PC-3 (cell line): Measurements from ENCODE around the gene AIM2.

Experiments used
- EZH2 ChIP-seq: fragments of 300-600 bp; sonication (generic); IDR thresholded peaks from one replicate; pipeline ENCODE4 v1.6.1; 2017; ENCODE audit warnings: antibody characterized with exemption, mild to moderate bottlenecking, low read length; ENCODE audit not compliant: unreplicated experiment
- EZH2phosphoT487 ChIP-seq: fragments of 300-600 bp; sonication (generic); IDR thresholded peaks from 2 replicates; pipeline ENCODE4 v1.6.1; 2018; ENCODE audit warnings: mild to moderate bottlenecking, antibody characterized with exemption, low read length, borderline replicate concordance
- TF ChIP-seq, protein P1 (sequence below): fragments of 300-600 bp; sonication (generic); conservative IDR thresholded peaks from 2 replicates; pipeline ENCODE4 v1.5.1; 2017; ENCODE audit warnings: antibody characterized with exemption, low read depth, mild to moderate bottlenecking, low read length

DNA sequence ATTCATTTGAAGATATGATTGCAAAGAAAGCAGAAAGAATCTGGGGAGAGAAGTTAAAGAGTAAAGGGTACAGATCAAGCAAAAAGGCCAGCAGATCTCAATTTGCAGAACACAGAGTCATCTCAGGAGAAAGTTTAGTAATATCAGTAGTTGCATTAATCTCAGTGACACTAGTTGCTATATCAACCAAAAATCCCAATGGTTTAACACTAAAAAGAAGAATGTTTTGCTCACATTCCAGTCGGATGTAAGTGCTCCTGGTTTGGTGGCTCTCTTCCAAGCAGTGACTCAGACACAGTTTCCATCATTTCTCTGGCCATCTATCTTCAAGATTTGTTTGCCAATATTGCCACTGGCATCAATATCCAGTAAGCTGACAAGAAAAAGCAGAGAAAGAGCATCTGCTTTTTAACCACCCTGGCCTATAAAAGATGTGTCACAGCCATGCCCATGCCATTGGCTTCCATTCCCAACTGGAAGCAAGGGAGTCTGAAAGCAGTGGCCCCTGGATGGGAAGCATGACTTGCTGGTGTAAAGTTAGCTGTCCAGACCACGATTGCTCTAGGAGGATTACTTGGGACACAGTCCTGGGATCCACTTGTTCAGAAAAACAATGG lies 45.5 kb upstream of the AIM2 start:
- TF ChIP-seq, protein P1, sequence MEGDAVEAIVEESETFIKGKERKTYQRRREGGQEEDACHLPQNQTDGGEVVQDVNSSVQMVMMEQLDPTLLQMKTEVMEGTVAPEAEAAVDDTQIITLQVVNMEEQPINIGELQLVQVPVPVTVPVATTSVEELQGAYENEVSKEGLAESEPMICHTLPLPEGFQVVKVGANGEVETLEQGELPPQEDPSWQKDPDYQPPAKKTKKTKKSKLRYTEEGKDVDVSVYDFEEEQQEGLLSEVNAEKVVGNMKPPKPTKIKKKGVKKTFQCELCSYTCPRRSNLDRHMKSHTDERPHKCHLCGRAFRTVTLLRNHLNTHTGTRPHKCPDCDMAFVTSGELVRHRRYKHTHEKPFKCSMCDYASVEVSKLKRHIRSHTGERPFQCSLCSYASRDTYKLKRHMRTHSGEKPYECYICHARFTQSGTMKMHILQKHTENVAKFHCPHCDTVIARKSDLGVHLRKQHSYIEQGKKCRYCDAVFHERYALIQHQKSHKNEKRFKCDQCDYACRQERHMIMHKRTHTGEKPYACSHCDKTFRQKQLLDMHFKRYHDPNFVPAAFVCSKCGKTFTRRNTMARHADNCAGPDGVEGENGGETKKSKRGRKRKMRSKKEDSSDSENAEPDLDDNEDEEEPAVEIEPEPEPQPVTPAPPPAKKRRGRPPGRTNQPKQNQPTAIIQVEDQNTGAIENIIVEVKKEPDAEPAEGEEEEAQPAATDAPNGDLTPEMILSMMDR = no peak
- TF ChIP-seq EZH2phosphoT487 = no peak
- TF ChIP-seq EZH2 = no peak
